Measurements from ENCODE around the gene CRK.
"Not testable (repeated sequence)": the region's sequence is repeated elsewhere in the genome, so short reads cannot be mapped to it uniquely, and the experiment has no call there.

The CRK gene

DNA sequence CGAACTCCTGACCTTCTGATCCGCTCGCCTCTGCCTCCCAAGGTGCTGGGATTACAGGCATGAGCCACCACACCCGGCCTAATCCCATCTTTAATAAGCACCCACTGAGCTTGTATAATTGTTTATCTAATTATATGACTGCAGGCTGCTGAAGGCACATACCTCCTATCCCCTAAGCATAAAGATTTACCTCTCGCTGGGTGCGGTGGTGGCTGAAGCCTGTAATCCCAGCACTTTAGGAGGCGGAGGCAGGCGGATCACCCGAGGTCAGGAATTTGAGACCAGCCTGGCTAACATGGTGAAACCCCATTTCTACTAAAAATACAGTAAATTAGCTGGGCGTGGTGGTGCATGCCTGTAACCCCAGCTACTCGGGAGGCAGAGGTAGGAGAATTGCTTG lies 35.9 kb downstream of the CRK start:
- no peak for DNase-seq

DNA sequence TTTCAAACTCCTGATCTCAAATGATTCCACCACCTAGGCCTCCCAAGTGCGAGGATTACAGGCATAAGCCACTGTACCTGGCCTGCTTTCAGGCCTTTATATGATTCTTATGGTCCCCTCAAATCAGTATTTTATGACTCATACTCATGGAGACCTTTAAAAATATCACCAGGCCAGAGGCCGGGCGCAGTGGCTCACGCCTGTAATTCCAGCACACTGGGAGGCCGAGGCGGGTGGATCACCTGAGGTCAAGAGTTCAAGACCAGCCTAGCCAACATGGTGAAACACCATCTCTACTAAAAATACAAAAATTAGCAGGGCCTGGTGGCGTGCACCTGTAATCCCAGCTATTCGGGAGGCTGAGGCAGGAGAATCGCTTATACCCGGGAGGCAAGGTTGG lies 37.6 kb downstream of the CRK start:
- not testable (repeated sequence) for DNase-seq

DNA sequence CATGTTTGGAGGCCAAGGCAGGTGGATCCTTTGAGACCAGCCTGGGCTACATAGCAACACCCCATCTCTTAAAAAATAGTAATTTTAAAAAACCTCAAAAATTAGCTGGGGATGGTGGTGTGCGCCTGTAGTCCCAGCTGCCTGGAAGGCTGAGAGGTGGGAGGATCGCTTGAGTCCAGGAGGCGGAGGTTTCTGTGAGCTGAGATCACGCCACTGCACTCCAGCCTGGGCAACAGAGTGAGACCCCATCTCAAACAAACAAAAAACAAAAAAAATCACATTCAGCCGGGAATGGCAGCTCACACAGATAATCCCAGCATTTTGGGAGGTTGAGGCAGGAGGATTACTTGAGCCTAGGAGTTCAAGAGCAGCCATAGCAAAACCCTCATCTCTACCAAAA lies 39.6 kb downstream of the CRK start:
- DNase-seq = no peak

DNA sequence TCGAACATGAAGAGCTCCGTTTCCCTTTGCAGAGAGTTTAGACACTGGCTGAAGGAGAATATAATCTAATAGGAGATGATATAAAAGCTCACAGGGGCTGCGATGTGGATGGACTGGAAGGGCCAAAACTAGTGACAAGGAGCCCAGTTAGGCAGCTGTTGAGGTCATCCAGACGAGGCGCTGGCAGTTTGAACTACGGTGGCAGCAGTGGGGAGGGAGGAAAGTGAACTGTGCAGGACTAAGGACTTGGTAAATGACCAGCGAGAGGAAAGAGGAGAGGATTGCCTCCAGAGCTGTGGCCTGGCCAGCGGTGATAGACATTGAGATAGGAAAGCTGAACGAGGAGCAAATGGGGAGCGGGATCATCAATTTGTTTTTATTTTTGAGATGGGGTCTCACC lies 41.4 kb downstream of the CRK start:
- no peak for DNase-seq

DNA sequence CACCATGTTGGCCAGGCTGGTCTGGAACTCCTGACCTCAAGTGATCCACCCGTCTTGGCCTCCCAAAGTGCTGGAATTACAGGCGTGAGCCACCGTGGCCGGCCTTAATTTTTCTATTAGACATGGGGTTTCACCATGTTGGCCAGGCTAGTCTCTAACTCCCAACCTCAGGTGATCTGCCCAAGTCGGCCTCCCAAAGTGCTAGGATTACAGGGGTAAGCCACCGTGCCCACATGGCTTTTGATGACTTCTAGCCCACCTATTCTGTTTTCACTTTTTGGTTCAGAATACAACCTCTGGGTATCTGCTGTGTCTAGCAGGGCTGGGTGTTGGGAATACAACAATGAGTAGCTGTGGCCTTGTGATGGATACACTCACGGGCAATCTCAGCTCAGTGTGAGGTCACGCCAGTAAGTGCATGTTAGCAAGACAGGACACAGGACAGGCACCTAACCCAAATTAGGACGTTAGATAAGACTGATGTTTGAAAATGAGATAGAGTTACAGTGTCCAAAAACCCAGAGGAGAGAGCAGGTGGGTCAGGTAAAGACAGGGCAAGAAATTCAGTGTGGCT lies 41.9 kb downstream of the CRK start:
- DNase-seq = no peak

DNA sequence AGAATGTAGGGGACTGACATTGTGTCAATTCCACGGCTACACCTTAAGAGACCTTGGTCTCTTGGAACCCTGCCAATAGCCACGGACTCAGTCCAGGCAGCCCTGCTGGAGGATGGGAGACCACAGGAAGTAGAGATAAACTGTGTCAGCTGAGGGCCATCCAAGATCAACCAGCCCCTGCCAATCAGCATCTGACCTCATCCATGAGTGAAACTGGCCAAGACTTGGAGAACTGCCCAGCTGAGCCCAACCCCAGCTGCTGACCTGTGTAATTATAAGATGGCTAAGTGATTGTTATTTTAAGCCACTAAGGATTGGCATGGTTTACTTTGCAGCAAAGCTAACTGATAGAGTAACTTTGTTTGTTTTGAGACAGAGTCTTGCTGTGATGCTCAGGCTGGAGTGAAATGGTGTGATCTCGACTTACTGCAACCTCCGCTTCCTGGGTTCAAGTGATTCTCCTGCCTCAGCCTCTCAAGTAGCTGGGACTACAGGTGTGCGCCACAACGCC lies 42.7 kb downstream of the CRK start:
- no peak for DNase-seq

DNA sequence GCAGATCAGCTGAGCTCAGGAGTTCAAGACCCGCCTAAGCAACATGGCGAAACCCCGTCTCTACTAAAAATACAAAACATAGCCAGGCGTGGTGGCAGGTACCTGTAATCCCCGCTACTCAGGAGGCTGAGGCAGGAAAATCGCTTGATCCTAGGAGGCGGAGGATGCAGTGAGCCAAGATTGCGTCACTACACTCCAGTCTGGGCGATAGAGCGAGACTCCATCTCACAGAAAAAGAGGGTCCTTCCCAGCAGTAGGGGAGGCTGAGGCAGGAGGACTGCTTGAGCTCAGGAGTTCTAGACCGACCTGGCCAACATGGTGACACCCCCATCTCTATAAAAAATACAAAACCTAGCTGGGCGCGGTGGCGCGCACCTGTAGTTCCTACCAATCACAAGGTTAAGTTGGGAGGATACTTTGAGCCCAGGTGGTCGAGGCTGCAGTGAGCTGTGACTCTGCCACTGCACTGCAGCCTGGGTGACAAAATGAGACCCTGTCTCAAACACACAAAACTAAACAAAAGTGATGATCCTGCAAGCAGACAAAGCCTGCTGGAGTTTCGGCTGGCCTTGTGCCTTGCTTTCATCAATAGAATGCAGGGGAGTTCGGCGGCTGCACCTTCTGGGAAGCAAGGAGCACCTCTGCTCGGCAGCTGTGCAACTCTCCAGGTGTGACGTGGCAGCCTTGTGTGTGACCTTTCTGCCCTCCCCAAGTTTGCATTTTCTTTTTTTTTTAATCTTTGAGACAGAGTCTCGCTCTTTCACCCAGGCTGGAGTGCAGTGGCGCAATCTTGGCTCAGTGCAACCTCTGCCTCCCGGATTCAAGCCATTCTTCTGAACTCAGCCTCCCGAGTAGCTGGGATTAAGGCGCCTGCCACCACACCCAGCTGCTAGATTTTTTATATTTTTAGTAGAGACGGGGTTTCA lies 43.6 kb downstream of the CRK start:
- DNase-seq = no peak

DNA sequence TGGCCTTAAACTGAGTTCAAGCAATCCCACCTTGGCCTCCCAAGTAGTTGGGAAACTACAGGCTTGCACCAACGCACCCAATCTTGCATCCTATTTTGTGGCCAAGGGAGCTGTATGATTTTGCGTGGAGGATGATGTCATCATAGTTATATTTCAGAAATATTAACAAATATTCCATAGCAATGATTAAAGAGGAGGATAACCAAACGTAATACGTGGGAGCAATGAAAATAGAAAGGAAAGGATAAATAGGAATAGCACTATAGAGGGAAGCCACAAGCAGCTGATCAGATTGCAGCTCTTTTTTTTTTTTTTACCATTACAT lies 53.8 kb downstream of the CRK start:
- DNase-seq = no peak

DNA sequence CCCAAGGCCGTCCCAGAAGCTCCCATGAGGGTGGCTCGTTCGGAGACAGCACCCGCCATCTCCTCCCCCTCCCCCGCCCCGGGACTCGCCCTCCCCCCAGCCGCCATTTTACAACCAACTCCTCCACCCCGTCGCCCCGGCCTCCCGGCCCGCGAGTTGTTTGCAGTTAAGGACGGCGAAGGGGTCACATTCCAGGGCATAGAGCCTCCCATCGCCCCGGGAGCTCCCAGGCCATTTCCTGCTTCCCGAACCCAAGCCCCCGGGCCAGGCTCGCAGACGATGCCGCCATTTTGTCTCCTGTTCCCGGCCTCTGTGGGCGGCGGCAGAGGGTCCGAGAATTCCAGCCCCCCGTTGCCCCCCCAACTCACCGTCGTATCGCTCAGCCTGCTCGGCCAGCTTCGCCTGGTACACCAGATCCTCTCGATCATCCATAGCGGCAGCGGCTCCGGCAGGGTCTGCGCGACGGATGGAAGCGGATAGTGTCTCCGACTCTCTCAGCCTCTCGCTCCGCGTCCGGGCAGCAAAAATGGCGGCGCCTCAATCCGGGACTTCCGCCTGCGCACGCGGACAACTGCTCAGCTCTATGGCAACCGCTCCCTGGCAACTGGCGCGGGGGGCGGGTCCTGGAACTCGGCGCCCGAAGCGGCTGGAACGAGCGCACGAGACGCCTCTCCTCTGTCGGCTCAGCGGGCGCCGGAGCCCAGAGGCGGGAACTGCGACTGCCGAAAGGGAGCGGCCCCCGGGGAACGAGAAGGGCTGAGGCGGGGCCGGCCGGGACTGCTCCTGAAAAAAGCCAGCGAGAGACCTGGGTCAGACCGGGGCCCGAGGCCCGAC lies 56.1 kb downstream of the CRK start, which contains the start of gene YWHAE:
TSS of gene YWHAE (minus strand) at position 544 of the 834 bp plus-strand sequence. CDS start at position 432, 112 bp downstream.
- DNase-seq = peak; percentile 94

DNA sequence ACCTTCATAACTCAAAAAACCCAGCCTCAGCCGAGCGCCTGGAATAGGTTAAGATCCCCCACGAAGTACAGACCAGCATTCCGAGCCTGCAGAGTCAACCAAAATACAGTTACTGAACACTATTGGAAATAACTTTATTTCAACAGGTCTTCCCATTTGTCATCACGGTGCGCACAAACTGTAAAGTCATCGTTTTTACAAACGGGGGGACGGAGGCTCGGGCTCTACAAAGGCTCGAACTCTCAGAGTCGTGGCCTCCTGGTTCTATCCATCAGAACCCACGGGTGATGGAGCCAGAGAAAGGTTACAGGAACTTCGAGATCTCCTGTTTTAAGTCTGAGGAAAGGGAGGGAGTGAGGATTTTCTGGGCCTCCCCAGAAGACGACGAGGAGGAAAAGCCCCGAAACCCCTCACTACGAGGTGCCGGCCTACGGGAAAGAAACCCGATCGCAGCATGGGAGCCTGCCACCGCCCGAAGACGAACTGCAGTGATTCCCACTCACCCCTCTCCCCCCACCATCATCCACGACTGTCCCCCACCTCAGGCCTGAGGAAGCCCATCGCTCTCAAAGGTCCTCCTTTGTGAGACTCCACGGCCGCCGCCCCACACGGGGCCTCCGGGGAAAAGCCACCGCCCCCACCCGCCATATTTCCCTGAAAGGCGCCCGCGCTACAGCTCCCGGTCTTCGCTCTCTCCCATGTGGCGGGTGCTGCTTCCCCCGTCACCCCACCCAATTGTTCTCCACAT lies 56.9 kb downstream of the CRK start:
- no peak for DNase-seq

DNA sequence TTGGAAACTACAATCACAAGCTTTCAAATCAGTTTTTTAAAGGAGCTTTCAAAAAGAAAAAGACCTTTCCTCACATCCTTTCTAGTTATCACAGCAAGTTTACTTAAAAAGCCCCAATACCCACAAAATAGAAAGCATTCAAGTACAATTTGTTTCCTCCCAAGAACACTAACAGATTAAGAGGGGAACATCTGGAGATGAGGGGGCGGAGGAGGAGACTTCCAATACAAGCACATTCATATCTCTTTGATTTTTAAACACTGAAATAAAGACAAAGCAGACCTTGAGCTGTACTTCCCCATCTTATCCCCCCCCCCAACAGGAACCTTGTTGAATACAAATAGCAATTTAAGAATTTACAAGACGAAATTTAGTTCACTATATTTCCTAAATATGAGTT lies 58.0 kb downstream of the CRK start:
- DNase-seq = no peak

DNA sequence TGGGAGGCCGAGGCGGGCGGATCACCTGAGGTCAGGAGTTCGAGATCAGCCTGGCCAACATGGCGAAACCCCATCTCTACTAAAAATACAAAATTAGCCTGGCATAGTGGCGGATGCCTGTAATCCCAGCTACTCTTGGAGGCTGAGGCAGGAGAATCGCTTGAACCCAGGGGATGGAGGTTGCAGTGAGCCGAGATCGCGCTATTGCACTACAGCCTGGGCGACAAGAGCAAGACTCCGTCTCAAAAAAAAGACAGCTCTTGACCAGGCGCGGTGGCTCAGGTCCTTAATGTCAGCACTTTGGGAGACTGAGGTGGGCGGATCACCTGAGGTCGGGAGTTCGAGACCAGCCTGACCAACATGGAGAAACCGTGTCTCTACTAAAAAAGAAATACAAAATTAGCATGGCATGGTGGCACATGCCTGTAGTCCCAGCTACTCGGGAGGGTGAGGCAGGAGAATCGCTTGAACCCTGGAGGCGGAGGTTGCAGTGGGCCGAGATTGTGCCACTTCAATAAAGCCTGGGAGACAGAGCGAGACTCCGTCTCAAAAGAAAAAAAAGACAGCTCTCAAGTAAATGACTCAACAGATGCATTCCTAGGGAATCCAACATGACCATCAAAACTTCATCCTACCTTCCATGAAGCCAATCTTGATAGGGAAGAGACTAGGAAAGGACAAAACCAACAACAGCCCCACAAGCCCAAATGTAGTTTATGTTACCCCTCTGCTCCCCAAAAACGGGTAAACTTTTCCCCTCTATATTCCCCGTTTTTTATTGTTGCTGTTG lies 60.0 kb downstream of the CRK start:
- not testable (repeated sequence) for DNase-seq

DNA sequence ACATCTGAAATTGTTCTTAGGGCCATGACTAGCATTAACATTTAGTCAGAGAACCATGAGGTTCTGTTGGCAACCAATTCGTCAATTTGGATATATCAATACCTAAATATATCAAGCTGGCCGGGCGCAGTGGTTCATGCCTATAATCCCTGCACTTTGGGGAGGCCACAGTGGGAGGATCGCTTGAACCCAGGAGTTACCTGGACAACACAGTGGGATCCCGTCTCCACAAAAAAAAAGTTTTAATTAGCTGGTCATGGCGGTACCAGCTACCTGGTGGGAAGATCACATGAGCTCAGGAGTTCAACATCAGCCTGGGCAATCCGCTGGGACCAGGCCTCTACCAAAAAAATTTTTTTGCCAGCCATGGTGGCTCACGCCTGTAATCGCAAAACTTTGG lies 64.5 kb downstream of the CRK start:
- DNase-seq = no peak

DNA sequence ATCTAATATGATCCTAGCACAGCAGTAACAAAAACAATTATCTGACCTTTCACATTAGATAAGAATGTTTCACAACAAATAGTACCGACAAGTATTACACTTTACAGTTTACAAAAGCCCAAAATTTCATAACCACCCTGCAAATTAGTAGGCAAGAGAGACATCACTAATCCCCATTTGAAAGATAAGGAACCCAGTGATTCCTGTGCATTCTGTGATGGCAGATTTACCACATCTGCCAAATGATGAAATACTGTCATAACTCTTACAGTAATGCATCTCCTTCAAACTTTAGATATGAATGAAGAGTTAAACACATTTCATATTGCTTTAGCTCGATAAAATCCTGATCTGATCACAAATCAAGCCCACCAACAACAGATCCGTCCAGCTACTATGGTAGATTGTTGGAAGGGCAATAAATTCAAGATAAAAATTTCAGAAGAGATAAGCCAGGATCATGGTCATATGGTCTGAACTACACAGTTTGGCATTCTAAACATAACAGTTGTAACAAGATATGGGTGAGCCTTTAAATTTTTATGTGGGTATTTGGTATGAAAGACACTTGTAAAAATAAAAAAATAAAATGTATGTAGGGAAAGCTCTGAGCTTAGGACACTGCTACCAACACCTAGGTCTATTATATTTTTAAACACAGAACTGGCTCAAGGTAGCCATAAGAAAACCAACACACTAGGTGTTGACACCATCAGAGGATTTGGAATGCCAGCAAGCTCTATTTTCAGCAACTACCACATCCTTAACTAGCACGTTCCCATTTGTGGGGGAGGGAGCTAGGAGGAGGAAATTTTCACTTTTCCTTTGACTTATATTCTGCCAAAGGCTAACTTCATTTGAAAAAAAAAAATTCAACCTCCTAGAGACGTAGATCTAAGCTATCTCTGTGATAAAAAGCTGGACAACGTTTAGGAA lies 65.3 kb downstream of the CRK start:
- no peak for DNase-seq

DNA sequence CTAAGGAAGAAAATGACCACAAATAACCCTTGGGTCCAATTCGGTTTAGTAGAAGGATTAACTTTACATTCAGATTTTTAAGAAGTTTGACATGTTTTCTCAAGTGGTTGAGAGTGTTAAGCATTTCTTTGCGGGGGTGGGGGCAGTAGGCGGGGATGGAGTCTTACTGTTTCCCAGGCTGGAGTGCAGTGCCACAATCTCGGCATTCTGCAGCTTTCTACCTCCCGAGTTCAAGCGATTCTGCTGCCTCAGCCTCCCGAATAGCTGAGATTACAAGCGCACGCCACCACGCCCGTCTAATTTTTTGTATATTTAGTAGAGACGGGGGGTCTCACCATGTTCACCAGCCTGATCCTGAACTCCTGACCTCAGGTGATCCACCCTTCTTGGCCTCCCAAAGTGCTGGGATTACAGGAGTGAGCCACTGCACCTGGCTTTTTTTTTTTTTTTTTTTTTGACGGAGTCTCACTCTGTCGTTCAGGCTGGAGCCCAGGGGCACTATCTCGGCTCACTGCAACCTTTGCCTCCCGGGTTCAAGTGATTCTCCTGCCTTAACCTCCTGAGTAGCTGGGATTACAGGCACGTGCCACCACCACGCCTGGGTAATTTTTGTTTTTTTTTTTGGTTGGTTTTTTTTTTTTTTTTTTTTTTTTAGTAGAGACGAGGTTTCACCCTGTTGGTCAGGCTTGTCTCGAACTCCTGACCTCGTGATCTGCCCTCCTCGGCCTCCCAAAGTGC lies 68.4 kb downstream of the CRK start:
- not testable (repeated sequence) for DNase-seq

DNA sequence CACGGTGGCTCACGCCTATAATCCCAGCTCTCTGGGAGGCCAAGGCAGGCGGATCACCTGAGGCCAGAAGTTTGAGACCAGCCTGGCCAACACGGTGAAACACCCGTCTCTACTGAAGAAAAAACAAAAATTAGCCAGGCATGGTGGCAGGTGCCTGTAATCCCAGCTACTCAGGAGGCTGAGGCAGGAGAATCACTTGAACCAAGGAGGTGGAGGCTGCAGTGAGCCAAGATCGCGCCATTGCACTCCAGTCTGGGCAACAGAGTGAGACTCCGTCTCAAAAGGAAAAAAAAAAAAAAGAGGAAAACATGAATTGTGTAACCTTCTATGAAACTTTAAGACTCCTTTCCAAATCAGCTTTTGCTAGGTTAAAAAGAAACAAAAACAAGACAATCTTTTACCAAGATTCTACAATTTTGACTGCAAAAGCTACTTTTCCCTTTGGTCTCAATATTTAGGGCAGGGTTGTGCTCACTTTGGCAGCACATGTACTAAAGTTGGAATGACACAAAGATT lies 69.3 kb downstream of the CRK start:
- DNase-seq = not testable (repeated sequence)

DNA sequence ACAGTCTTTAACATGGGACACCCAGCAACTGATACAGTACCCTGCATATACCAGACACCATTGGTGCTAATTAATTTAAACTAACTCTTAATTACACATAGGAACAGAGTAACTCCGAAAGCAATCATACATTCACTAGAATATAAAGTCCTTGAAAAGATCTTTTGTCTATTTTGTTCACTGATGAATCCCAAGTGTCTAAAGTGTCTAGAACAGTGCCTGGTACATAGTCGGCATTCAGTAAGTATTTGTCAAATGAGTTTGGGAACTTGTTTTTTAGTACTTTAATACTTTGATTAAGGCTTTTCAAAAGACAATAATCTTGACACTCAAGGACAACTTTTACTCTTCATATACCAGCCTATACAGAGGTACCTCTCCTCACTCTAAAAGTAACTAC lies 69.8 kb downstream of the CRK start:
- no peak for DNase-seq

DNA sequence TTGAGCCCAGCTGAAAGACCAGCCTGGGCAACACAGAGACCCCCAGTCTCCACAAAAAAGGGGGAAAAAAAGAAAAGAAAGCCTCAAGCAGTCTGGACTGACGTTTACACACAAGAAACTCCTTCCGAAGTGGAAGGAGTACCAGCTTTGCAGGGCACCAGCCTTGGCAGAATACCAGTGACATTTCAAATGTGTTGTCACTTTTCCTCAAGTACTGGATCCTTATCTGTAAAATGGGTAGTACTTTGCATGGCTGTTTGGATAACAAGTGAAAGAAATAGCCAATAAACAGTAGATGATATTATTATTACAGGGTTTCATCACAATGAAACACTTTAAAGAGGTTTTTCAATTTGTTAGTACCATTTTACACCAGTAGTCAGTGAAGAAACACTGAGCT lies 70.2 kb downstream of the CRK start:
- DNase-seq = no peak

DNA sequence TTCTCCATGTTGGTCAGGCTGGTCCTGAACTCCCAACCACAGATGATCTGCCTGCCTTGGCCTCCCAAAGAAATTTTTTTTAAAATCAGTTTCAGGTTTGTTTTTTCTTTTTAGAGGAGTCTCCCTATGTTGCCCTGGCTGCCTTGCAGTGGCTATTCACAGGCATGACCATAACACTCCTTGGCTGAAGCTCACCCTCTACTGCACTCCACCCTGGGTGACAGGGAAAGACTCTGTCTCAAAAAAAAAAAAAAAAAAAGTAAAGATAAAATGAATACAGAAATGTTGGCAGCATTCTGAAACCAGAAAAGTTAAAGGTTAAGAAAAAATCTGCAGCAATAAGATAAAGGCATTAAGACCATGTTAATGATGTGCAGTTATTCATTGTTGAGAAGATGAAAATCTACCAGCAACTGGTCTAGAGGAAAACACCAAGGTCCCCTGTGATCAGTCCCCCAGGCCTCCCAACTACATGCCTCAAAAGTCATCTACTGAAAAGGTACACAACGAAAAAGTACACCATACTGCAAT lies 71.1 kb downstream of the CRK start:
- no peak for DNase-seq
